ENCODE results near the gene TFB1M.

- TF ChIP-seq CTCF (IDR thresholded peaks at IDR 0.05): no peak
- TF ChIP-seq POLR2A (IDR thresholded peaks at IDR 0.05): no peak
- no peak for TF ChIP-seq POLR2AphosphoS5 (IDR thresholded peaks at IDR 0.05)
These were observed 37.6 kb downstream of the TFB1M start for GRCh38 chr6:155276638-155277037.

Data from transverse colon (tissue), 4 donors.